ENCODE measurements around the gene C1orf105.

Gene C1orf105

GRCh38 chr1:172405912-172406311 is 14.6 kb upstream of the C1orf105 start:
- Histone ChIP-seq H3K18ac (ENCODE audit: low read length) (no peak overlapping the region), H3K9ac (ENCODE audit: low read length) (no peak overlapping the region)
- DNase-seq: no peak

GRCh38 chr1:172406968-172407367 is 13.5 kb upstream of the C1orf105 start:
- H2AK5ac ChIP-seq (ENCODE audit: low read length): no peak overlapping the region
- no peak overlapping the region for H4K8ac ChIP-seq (ENCODE audit: low read depth, low read length)
- no peak overlapping the region for H2BK5ac ChIP-seq (ENCODE audit: low read depth, low read length, poor library complexity)
- H3K4ac ChIP-seq (ENCODE audit: low read depth, low read length): no peak overlapping the region
- H4K12ac ChIP-seq (ENCODE audit: low read depth, low read length): no peak overlapping the region
- no peak overlapping the region for H4K91ac ChIP-seq (ENCODE audit: low read depth, low read length)
- no peak overlapping the region for H3K18ac ChIP-seq (ENCODE audit: low read length)
- DNase-seq: no peak
- no peaks in the 10 kb centered on the region for H3K79me1 ChIP-seq (ENCODE audit: low read length)
- no peak overlapping the region for H3K23ac ChIP-seq (ENCODE audit: low read length)
- H3K14ac ChIP-seq (ENCODE audit: low read length): no peak overlapping the region
- no peak overlapping the region for H2AFZ ChIP-seq (ENCODE audit: insufficient read depth, low read length, poor library complexity)
- no peak overlapping the region for H2BK12ac ChIP-seq (ENCODE audit: low read length)
- no CpG with 5 or more reads among the region's 1 CpG for WGBS (ENCODE audit: extremely low coverage, insufficient coverage, insufficient read length)
- no peaks in the 10 kb centered on the region for H3K79me2 ChIP-seq (ENCODE audit: control insufficient read depth, insufficient read depth, low read length, poor library complexity)
- H3K9ac ChIP-seq (ENCODE audit: low read length): no peak overlapping the region
- no peak overlapping the region for H3K4me2 ChIP-seq (ENCODE audit: low read length)
- no peaks in the 10 kb centered on the region for H3K27me3 ChIP-seq (ENCODE audit: insufficient read depth, low read length)
- H3K4me1 ChIP-seq (ENCODE audit: control insufficient read depth in 1 of 2, insufficient read depth in 2 of 2, low read length in 2 of 2): no peaks in the 10 kb centered on the region
- H2BK120ac ChIP-seq (ENCODE audit: insufficient read depth, low read length, poor library complexity): no peak overlapping the region
- H3K4me3 ChIP-seq (ENCODE audit: low read depth, low read length): no peak overlapping the region
- no peaks in the 10 kb centered on the region for H3K9me3 ChIP-seq (ENCODE audit: insufficient read depth, low read depth, low read length)
- H3K27ac ChIP-seq (ENCODE audit: low read depth, low read length): no peak overlapping the region
- no peaks in the 10 kb centered on the region for H3K36me3 ChIP-seq (ENCODE audit: control insufficient read depth in 1 of 2, insufficient read depth in 2 of 2, low read length in 2 of 2)

More at GRCh38 chr1:172405912-172406311, 14.6 kb upstream of the C1orf105 start:
- Histone ChIP-seq H2AFZ (ENCODE audit: insufficient read depth, low read length, poor library complexity) (no peak overlapping the region), H4K91ac (ENCODE audit: low read depth, low read length) (no peak overlapping the region), H3K79me1 (ENCODE audit: low read length) (no peaks in the 10 kb centered on the region), H2BK120ac (ENCODE audit: insufficient read depth, low read length, poor library complexity) (no peak overlapping the region), H3K4ac (ENCODE audit: low read depth, low read length) (no peak overlapping the region), H3K9me3 (ENCODE audit: insufficient read depth, low read depth, low read length) (no peaks in the 10 kb centered on the region), H2BK5ac (ENCODE audit: low read depth, low read length, poor library complexity) (no peak overlapping the region), H3K23ac (ENCODE audit: low read length) (no peak overlapping the region), H3K4me3 (ENCODE audit: low read depth, low read length) (no peak overlapping the region), H2AK5ac (ENCODE audit: low read length) (no peak overlapping the region), H3K14ac (ENCODE audit: low read length) (no peak overlapping the region), H3K27me3 (ENCODE audit: insufficient read depth, low read length) (no peaks in the 10 kb centered on the region), H2BK12ac (ENCODE audit: low read length) (no peak overlapping the region), H3K36me3 (ENCODE audit: control insufficient read depth in 1 of 2, insufficient read depth in 2 of 2, low read length in 2 of 2) (no peaks in the 10 kb centered on the region), H3K27ac (ENCODE audit: low read depth, low read length) (no peak overlapping the region), H4K12ac (ENCODE audit: low read depth, low read length) (no peak overlapping the region), H3K4me2 (ENCODE audit: low read length) (no peak overlapping the region), H4K8ac (ENCODE audit: low read depth, low read length) (no peak overlapping the region), H3K79me2 (ENCODE audit: control insufficient read depth, insufficient read depth, low read length, poor library complexity) (no peaks in the 10 kb centered on the region), H3K4me1 (ENCODE audit: control insufficient read depth in 1 of 2, insufficient read depth in 2 of 2, low read length in 2 of 2) (no peaks in the 10 kb centered on the region)

- Histone ChIP-seq H3K14ac (ENCODE audit: low read length) (no peak overlapping the region), H3K27ac (ENCODE audit: low read depth, low read length) (no peak overlapping the region), H3K79me1 (ENCODE audit: low read length) (no peaks in the 10 kb centered on the region), H3K4me2 (ENCODE audit: low read length) (no peak overlapping the region), H3K9me3 (ENCODE audit: insufficient read depth, low read depth, low read length) (no peaks in the 10 kb centered on the region), H2BK12ac (ENCODE audit: low read length) (no peak overlapping the region), H4K8ac (ENCODE audit: low read depth, low read length) (no peak overlapping the region), H2AFZ (ENCODE audit: insufficient read depth, low read length, poor library complexity) (no peak overlapping the region), H3K4ac (ENCODE audit: low read depth, low read length) (no peak overlapping the region), H2BK120ac (ENCODE audit: insufficient read depth, low read length, poor library complexity) (no peak overlapping the region), H3K23ac (ENCODE audit: low read length) (no peak overlapping the region), H3K4me3 (ENCODE audit: low read depth, low read length) (no peak overlapping the region), H2BK5ac (ENCODE audit: low read depth, low read length, poor library complexity) (no peak overlapping the region), H3K9ac (ENCODE audit: low read length) (no peak overlapping the region), H3K18ac (ENCODE audit: low read length) (no peak overlapping the region), H2AK5ac (ENCODE audit: low read length) (no peak overlapping the region), H4K91ac (ENCODE audit: low read depth, low read length) (no peak overlapping the region), H4K12ac (ENCODE audit: low read depth, low read length) (no peak overlapping the region), H3K79me2 (ENCODE audit: control insufficient read depth, insufficient read depth, low read length, poor library complexity) (no peaks in the 10 kb centered on the region), H3K4me1 (ENCODE audit: control insufficient read depth in 1 of 2, insufficient read depth in 2 of 2, low read length in 2 of 2) (no peaks in the 10 kb centered on the region), H3K36me3 (ENCODE audit: control insufficient read depth in 1 of 2, insufficient read depth in 2 of 2, low read length in 2 of 2) (no peaks in the 10 kb centered on the region), H3K27me3 (ENCODE audit: insufficient read depth, low read length) (no peaks in the 10 kb centered on the region)
- peak; percentile 64 to 83 for DNase-seq
- no CpG with 5 or more reads among the region's 1 CpG for WGBS (ENCODE audit: extremely low coverage, insufficient coverage, insufficient read length)
Measured at GRCh38 chr1:172408958-172409357, 11.5 kb upstream of the C1orf105 start.

GRCh38 chr1:172410027-172410426 is 10.5 kb upstream of the C1orf105 start:
- no peak for DNase-seq
- H3K4ac ChIP-seq (ENCODE audit: low read depth, low read length): no peak overlapping the region
- no peaks in the 10 kb centered on the region for H3K79me1 ChIP-seq (ENCODE audit: low read length)
- H3K9me3 ChIP-seq (ENCODE audit: insufficient read depth, low read depth, low read length): no peaks in the 10 kb centered on the region
- H3K23ac ChIP-seq (ENCODE audit: low read length): no peak overlapping the region
- H3K79me2 ChIP-seq (ENCODE audit: control insufficient read depth, insufficient read depth, low read length, poor library complexity): no peaks in the 10 kb centered on the region
- H3K27ac ChIP-seq (ENCODE audit: low read depth, low read length): no peak overlapping the region
- no peak overlapping the region for H4K8ac ChIP-seq (ENCODE audit: low read depth, low read length)
- no peak overlapping the region for H2BK5ac ChIP-seq (ENCODE audit: low read depth, low read length, poor library complexity)
- no peaks in the 10 kb centered on the region for H3K36me3 ChIP-seq (ENCODE audit: control insufficient read depth in 1 of 2, insufficient read depth in 2 of 2, low read length in 2 of 2)
- H4K12ac ChIP-seq (ENCODE audit: low read depth, low read length): no peak overlapping the region
- H2AK5ac ChIP-seq (ENCODE audit: low read length): no peak overlapping the region
- H3K27me3 ChIP-seq (ENCODE audit: insufficient read depth, low read length): no peaks in the 10 kb centered on the region
- H3K4me1 ChIP-seq (ENCODE audit: control insufficient read depth in 1 of 2, insufficient read depth in 2 of 2, low read length in 2 of 2): peaks cover 0 to 3% of the 10 kb centered on the region in 2 experiments
- no peak overlapping the region for H2BK120ac ChIP-seq (ENCODE audit: insufficient read depth, low read length, poor library complexity)
- WGBS (ENCODE audit: extremely low coverage, insufficient coverage, insufficient read length): no CpG with 5 or more reads among the region's 1 CpG
- H3K18ac ChIP-seq (ENCODE audit: low read length): no peak overlapping the region
- H2AFZ ChIP-seq (ENCODE audit: insufficient read depth, low read length, poor library complexity): no peak overlapping the region
- H3K4me3 ChIP-seq (ENCODE audit: low read depth, low read length): no peak overlapping the region
- no peak overlapping the region for H4K91ac ChIP-seq (ENCODE audit: low read depth, low read length)
- no peak overlapping the region for H3K9ac ChIP-seq (ENCODE audit: low read length)
- H3K14ac ChIP-seq (ENCODE audit: low read length): no peak overlapping the region
- no peak overlapping the region for H2BK12ac ChIP-seq (ENCODE audit: low read length)
- H3K4me2 ChIP-seq (ENCODE audit: low read length): no peak overlapping the region

Measured in trophoblast cell (in vitro differentiated cells and primary cell).